HCT116 (cell line): ENCODE measurements around the gene DKK2. TPM values are rescaled to one million over a fixed set of nuclear protein-coding genes. Genes with fewer than 3 reads are reported as not detected.

ENCODE experiments used
- ATAC-seq: fragments of 200-7000 bp; cut with Tn5 transposase; 2 replicates; pipeline ENCODE4 v1.9.1; 2020; ENCODE audit warnings: mild to moderate bottlenecking, moderate library complexity
- BruUV-seq: library from RNA; stranded (reverse); fragments of 400-500 nt; replicated peaks from 2 replicates; lab custom pipeline; 2021; lab: Mats Ljungman, UMichigan
- CTCF ChIA-PET: fragments of 300-600 bp; sonication (Branson Sonifier 250); formaldehyde crosslinking; loops from one replicate; lab custom pipeline; 2021; ENCODE audit warnings: antibody characterized with exemption; lab: Charles Lee
- POLR2A ChIA-PET: fragments of 300-600, 350-600 bp; sonication (Branson Sonifier 250); formaldehyde crosslinking; loops from one replicate; lab custom pipeline; 2021; ENCODE audit warnings: antibody characterized with exemption; lab: Charles Lee
- RAD21 ChIA-PET, 2 experiments: fragments of 300-600 bp; sonication (Branson Sonifier 250); formaldehyde crosslinking; loops; one replicate each; lab custom pipeline; 2023; ENCODE audit warnings: low total read pairs in 2 of 2; ENCODE audit not compliant: uncharacterized antibody in 2 of 2, unreplicated experiment in 2 of 2, low non-redundant PET in 1 of 2; lab: Charles Lee
- DNase-seq: peaks from one replicate; pipeline ENCODE4 v3.0.0-alpha.2; 2010; ENCODE audit warnings: low read depth, low spot score
- H2AFZ ChIP-seq: fragments of 200-600 bp; shearing (Covaris generic), sonication (generic); 2 replicates; pipeline ENCODE4 v1.6.1; 2017; ENCODE audit warnings: low read depth, mixed run types, mixed read lengths, antibody characterized with exemption, low read length; ENCODE audit not compliant: poor library complexity, severe bottlenecking
- H3K27ac ChIP-seq: 2 replicates; pipeline ENCODE4 v1.5.1; 2012; ENCODE audit warnings: low read depth, low read length
- H3K27me3 ChIP-seq: fragments of 200-600 bp; sonication (generic); 2 replicates; pipeline ENCODE4 v1.6.1; 2016; ENCODE audit warnings: mixed run types, low read length, mixed read lengths; ENCODE audit not compliant: insufficient read depth
- H3K36me3 ChIP-seq, 2 experiments: fragments of 200-500 bp in 1 of 2; fragments of 200-600 bp in 1 of 2; sonication (Bioruptor generic) in 1 of 2; sonication (generic) in 1 of 2; 2 replicates each; pipeline versions ENCODE4 v1.5.1 to v1.6.1; 2014 to 2016; ENCODE audit warnings: low read length in 2 of 2, inconsistent platforms in 1 of 2, mixed read lengths in 1 of 2, mixed run types in 1 of 2; ENCODE audit not compliant: insufficient read depth in 2 of 2, control insufficient read depth in 1 of 2
- H3K4me1 ChIP-seq, 2 experiments: fragments of 200-600 bp in 1 of 2; sonication (generic) in 1 of 2; 2 replicates each; pipeline versions ENCODE4 v1.5.1 to v1.6.1; 2012 to 2017; ENCODE audit warnings: low read length in 2 of 2, inconsistent platforms in 1 of 2, mild to moderate bottlenecking in 1 of 2, mixed read lengths in 1 of 2, mixed run types in 1 of 2, moderate library complexity in 1 of 2; ENCODE audit not compliant: insufficient read depth in 2 of 2, control insufficient read depth in 1 of 2
- H3K4me2 ChIP-seq: fragments of 200-600 bp; sonication (generic); 2 replicates; pipeline ENCODE4 v1.6.1; 2017; ENCODE audit warnings: mixed run types, low read length, mixed read lengths
- H3K4me3 ChIP-seq, 2 experiments: fragments of 200-600 bp in 1 of 2; sonication (generic) in 1 of 2; replicated peaks in 1 of 2; 2 replicates each; pipeline ENCODE4 v1.5.1; 2011 to 2016; ENCODE audit warnings: low read length in 2 of 2, control low read depth in 1 of 2, low read depth in 1 of 2, mild to moderate bottlenecking in 1 of 2, mixed read lengths in 1 of 2, mixed run types in 1 of 2
- H3K79me2 ChIP-seq: fragments of 200-600 bp; sonication (generic); 2 replicates; pipeline ENCODE4 v1.6.1; 2017; ENCODE audit warnings: mild to moderate bottlenecking, mixed run types, low read length, moderate library complexity, mixed read lengths; ENCODE audit not compliant: insufficient read depth
- H3K9ac ChIP-seq: fragments of 200-600 bp; sonication (generic); 2 replicates; pipeline ENCODE4 v1.6.1; 2016; ENCODE audit warnings: low read length, mixed read lengths
- H3K9me2 ChIP-seq: fragments of 200-600 bp; sonication (generic), shearing (Covaris generic); 2 replicates; pipeline ENCODE4 v1.6.1; 2017; ENCODE audit warnings: mixed run types, mild to moderate bottlenecking, moderate library complexity; ENCODE audit not compliant: insufficient read depth
- H3K9me3 ChIP-seq, 2 experiments: fragments of 200-500 bp in 1 of 2; fragments of 200-600 bp in 1 of 2; sonication (Bioruptor generic) in 1 of 2; sonication (generic) in 1 of 2; 2 replicates each; pipeline ENCODE4 v1.6.1; 2014 to 2017; ENCODE audit warnings: low read length in 2 of 2, mixed read lengths in 2 of 2, inconsistent platforms in 1 of 2, low read depth in 1 of 2, mild to moderate bottlenecking in 1 of 2, mixed run types in 1 of 2, moderate library complexity in 1 of 2; ENCODE audit not compliant: control insufficient read depth in 1 of 2, insufficient read depth in 1 of 2
- H4K20me1 ChIP-seq: fragments of 200-600 bp; sonication (generic), shearing (Covaris generic); 2 replicates; pipeline ENCODE4 v1.6.1; 2017; ENCODE audit warnings: mixed run types, mild to moderate bottlenecking, moderate library complexity; ENCODE audit not compliant: insufficient read depth
- CBX3 ChIP-seq: IDR thresholded peaks from 2 replicates; pipeline ENCODE4 v1.6.1; 2012; ENCODE audit warnings: low read depth
- CEBPB ChIP-seq: IDR thresholded peaks from 2 replicates; pipeline ENCODE4 v1.6.1; 2012; ENCODE audit warnings: low read depth
- EGR1 ChIP-seq: IDR thresholded peaks from 2 replicates; pipeline ENCODE4 v1.6.1; 2012; ENCODE audit warnings: low read depth
- EZH2 ChIP-seq: fragments of 200-600 bp; sonication (generic); IDR thresholded peaks from 2 replicates; pipeline ENCODE4 v1.6.1; 2017; ENCODE audit warnings: antibody characterized with exemption, mixed run types
- JUND ChIP-seq: IDR thresholded peaks from 2 replicates; pipeline ENCODE4 v1.6.1; 2012
- POLR2A ChIP-seq: IDR thresholded peaks from 2 replicates; pipeline ENCODE4 v1.7.0; 2011; ENCODE audit warnings: borderline replicate concordance; ENCODE audit not compliant: insufficient read depth, insufficient read length; ENCODE audit errors: extremely low read depth
- POLR2AphosphoS5 ChIP-seq: IDR thresholded peaks from 2 replicates; pipeline ENCODE4 v1.6.1; 2011; ENCODE audit warnings: mild to moderate bottlenecking, low read depth, low read length, moderate library complexity
- SRF ChIP-seq: IDR thresholded peaks from 2 replicates; pipeline ENCODE4 v1.6.1; 2012; ENCODE audit warnings: low read depth
- TCF7L2 ChIP-seq: IDR thresholded peaks from 2 replicates; pipeline ENCODE4 v1.7.0; 2011; ENCODE audit warnings: borderline replicate concordance, inconsistent platforms; ENCODE audit not compliant: insufficient read depth, insufficient read length; ENCODE audit errors: extremely low read depth
- ZFX ChIP-seq: fragments of 450-650 bp; IDR thresholded peaks from 2 replicates; pipeline ENCODE4 v1.6.1; 2017
- ZNF274 ChIP-seq: fragments of 200-500 bp; sonication (Bioruptor generic); IDR thresholded peaks from 2 replicates; pipeline ENCODE4 v1.6.1; 2014; ENCODE audit warnings: mild to moderate bottlenecking, low read depth, low read length, inconsistent platforms
- intact Hi-C: fragments of 100-400 bp; cut with micrococcal nuclease; formaldehyde crosslinking; loops from 2 replicates; pipeline ENCODE4 v1.10.0; 2022
- total RNA-seq: library from RNA; stranded (reverse); gene quantifications from one replicate; pipeline ENCODE4 v1.2.1, GENCODE V29; 2021; ENCODE audit not compliant: unreplicated experiment
- TF ChIP-seq, protein P1 (sequence below), 3 experiments: fragments of 200-600 bp in 1 of 3; sonication (generic) in 1 of 3; IDR thresholded peaks in 2 of 3; conservative IDR thresholded peaks in 1 of 3; 2 replicates each; pipeline ENCODE4 v1.5.1; 2012 to 2017; ENCODE audit warnings: low read depth in 2 of 3, low read length in 2 of 3, antibody characterized with exemption in 1 of 3, borderline replicate concordance in 1 of 3, control low read depth in 1 of 3, mild to moderate bottlenecking in 1 of 3, mixed read lengths in 1 of 3, mixed run types in 1 of 3, moderate library complexity in 1 of 3; ENCODE audit not compliant: insufficient read depth in 1 of 3
- TF ChIP-seq, protein P2 (sequence below): IDR thresholded peaks from 2 replicates; pipeline ENCODE4 v1.6.1; 2012; ENCODE audit warnings: low read depth

The DKK2 gene
- total RNA-seq, 1 experiment from 2014 or later: not detected

DNA sequence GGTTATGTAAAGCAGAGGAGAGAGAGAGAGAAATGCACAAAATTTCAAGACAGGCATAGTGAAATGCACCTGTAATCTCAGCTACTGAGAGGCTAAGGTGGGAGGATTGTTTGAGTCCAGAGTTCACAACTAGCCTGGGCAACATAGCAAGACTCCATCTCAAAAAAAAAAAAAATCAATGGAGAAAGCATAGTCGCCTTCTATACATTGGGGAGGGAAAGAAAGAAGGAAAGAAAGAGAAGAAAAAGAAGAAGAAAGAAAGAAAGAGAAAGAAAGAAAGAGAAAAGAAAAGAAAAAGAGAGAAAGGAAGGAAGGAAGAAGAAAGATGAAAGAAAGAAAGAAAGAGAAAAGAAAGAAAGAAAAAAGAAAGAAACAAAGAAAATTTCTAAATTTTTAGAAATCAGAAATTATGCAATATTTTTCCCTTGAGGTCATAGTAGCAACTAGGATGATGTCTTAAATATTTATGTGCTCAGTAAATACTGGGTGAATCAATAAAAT, 53.4 kb downstream of the DKK2 start:
- Histone ChIP-seq H4K20me1 (no peaks in the 10 kb centered on the region), H3K9me2 (no peaks in the 10 kb centered on the region), H3K36me3 (no peaks in the 10 kb centered on the region), H2AFZ (no peak overlapping the region), H3K79me2 (no peaks in the 10 kb centered on the region), H3K27ac (no peak overlapping the region), H3K27me3 (no peaks in the 10 kb centered on the region), H3K4me2 (no peak overlapping the region), H3K4me1 (no peaks in the 10 kb centered on the region), H3K4me3 (no peak overlapping the region), H3K9me3 (no peaks in the 10 kb centered on the region), H3K9ac (no peak overlapping the region)
- ChIA-PET CTCF (no interaction called here), POLR2A (no interaction called here), RAD21 (no interaction called here)
- no peak for DNase-seq
- TF ChIP-seq CBX3: no peak
- TF ChIP-seq CEBPB: no peak
- TF ChIP-seq EGR1: no peak
- TF ChIP-seq ZFX: no peak
- TF ChIP-seq, protein P1, sequence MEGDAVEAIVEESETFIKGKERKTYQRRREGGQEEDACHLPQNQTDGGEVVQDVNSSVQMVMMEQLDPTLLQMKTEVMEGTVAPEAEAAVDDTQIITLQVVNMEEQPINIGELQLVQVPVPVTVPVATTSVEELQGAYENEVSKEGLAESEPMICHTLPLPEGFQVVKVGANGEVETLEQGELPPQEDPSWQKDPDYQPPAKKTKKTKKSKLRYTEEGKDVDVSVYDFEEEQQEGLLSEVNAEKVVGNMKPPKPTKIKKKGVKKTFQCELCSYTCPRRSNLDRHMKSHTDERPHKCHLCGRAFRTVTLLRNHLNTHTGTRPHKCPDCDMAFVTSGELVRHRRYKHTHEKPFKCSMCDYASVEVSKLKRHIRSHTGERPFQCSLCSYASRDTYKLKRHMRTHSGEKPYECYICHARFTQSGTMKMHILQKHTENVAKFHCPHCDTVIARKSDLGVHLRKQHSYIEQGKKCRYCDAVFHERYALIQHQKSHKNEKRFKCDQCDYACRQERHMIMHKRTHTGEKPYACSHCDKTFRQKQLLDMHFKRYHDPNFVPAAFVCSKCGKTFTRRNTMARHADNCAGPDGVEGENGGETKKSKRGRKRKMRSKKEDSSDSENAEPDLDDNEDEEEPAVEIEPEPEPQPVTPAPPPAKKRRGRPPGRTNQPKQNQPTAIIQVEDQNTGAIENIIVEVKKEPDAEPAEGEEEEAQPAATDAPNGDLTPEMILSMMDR (IDR thresholded peaks at IDR 0.05 in 2 of 3, conservative IDR thresholded peaks at IDR 0.05 in 1 of 3; ENCODE audit: borderline replicate concordance in 1 of 3, insufficient read depth in 1 of 3, low read depth in 2 of 3, low read length in 2 of 3): no peak
- no peak for TF ChIP-seq EZH2
- no peak for TF ChIP-seq TCF7L2
- no peak for TF ChIP-seq JUND
- no peak for TF ChIP-seq SRF
- no peak for TF ChIP-seq ZNF274
- TF ChIP-seq POLR2A: no peak
- TF ChIP-seq, protein P2, sequence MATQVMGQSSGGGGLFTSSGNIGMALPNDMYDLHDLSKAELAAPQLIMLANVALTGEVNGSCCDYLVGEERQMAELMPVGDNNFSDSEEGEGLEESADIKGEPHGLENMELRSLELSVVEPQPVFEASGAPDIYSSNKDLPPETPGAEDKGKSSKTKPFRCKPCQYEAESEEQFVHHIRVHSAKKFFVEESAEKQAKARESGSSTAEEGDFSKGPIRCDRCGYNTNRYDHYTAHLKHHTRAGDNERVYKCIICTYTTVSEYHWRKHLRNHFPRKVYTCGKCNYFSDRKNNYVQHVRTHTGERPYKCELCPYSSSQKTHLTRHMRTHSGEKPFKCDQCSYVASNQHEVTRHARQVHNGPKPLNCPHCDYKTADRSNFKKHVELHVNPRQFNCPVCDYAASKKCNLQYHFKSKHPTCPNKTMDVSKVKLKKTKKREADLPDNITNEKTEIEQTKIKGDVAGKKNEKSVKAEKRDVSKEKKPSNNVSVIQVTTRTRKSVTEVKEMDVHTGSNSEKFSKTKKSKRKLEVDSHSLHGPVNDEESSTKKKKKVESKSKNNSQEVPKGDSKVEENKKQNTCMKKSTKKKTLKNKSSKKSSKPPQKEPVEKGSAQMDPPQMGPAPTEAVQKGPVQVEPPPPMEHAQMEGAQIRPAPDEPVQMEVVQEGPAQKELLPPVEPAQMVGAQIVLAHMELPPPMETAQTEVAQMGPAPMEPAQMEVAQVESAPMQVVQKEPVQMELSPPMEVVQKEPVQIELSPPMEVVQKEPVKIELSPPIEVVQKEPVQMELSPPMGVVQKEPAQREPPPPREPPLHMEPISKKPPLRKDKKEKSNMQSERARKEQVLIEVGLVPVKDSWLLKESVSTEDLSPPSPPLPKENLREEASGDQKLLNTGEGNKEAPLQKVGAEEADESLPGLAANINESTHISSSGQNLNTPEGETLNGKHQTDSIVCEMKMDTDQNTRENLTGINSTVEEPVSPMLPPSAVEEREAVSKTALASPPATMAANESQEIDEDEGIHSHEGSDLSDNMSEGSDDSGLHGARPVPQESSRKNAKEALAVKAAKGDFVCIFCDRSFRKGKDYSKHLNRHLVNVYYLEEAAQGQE: no peak
- no peak for TF ChIP-seq POLR2AphosphoS5
- intact Hi-C loops: no loop called here
- BruUV-seq: no TSS peak
- no peak for ATAC-seq
